Fibroblast of peridontal ligament (primary cell): Measurements from ENCODE around the gene SLC25A12.
"Not testable (repeated sequence)": the region's sequence is repeated elsewhere in the genome, so short reads cannot be mapped to it uniquely, and the experiment has no call there.

ENCODE experiments used
- DNase-seq: peaks from one replicate; pipeline ENCODE4 v3.0.0-alpha.2; 2010; ENCODE audit errors: extremely low read depth

The SLC25A12 gene

DNA sequence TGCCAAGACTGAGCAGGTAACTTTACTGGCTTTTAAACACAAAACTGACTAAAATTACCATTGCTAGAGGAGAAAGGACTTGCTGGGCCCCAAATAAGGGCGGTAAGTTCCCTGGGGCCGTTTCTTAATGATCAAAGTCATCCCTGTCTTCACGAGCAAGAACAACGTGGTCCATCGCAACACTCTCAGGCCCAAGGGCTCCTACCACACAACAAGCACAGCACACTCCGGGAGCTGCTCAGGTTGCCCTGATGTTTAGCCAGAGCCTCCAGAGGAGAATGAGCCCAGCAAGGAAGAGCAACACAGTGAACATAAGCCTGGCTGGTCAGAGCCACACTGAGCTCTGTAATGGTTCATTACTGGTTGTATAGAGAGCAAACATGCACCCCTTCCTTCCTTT, 104.1 kb downstream of the SLC25A12 start:
- DNase-seq = no peak

- no peak for DNase-seq
These were observed 105.6 kb downstream of the SLC25A12 start for GRCh38 chr2:171788316-171788993.

DNA sequence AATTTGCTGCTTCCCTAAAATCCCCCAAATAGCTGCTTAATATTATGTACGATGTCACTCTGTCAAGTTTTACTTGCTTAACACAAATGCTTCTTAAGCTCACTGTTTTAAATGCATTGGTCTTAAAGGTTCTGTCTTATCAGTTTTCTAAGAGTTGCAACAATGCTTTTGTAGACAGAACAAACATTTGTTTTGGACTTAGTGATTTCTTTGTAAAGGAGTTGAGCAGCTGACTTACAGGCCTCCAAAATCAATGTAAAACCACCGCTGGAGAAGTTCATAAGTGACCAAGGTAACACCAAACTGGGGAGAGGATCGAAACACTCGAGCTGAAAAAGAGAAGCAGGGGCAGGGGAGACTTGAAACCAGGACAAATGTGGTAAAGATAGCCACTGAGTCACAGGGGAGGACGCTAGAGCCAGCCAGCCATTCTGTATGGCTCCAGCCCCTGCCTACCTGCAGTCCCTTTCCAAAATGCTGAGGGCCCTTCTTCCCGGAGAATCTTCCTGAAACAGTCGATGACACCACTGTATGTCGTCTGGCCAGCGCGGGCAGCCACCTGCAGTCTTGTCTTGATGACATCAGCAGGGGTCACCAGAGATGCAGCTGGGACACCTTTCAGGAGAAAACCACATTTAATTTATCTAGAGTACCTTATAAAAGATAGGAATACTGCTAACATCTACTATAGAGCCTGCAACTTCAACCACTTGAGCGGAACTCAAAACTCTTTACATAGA, 106.5 kb downstream of the SLC25A12 start:
- no peak for DNase-seq

GRCh38 chr2:171785450-171785849, 108.6 kb downstream of the SLC25A12 start:
- no peak for DNase-seq

- DNase-seq = no peak
These were observed 115.5 kb downstream of the SLC25A12 start for GRCh38 chr2:171778515-171778914.

DNA sequence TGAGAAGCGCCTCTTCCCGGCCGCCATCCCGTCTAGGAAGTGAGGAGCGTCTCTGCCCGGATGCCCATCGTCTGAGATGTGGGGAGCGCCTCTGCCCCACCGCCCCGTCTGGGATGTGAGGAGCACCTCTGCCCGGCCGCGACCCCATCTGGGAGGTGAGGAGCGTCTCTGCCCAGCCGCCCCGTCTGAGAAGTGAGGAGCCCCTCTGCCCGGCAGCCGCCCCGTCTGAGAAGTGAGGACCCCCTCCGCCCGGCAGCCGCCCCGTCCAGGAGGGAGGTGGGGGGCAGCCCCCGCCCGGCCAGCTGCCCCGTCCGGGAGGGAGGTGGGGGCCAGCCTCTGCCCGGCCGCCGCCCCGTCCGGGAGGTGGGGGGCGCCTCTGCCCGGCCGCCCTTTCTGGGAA, 119.5 kb downstream of the SLC25A12 start:
- not testable (repeated sequence) for DNase-seq

DNA sequence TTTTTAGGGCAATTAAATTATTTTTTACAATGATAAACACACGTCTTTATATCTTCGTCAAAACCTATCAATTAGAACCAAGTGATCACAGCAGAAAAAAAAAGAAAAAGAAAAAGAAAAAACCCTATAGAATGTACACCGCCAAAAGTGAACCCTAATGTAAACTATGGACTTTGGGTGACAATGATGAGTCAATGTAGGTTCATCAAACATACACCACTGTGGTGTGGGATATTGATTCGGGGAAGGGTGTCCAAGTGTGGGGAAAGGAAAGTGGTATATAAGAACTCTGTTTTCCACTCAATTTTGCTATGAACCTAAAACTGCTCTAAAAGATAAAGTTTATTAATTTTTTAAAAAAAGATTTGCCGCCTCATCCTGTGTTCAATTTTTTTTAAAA, 121.7 kb downstream of the SLC25A12 start:
- no peak for DNase-seq

GRCh38 chr2:171771463-171771862, 122.6 kb downstream of the SLC25A12 start:
- no peak for DNase-seq

GRCh38 chr2:171763602-171764001, 130.4 kb downstream of the SLC25A12 start:
- DNase-seq = no peak

GRCh38 chr2:171762879-171763573, 131.0 kb downstream of the SLC25A12 start:
- DNase-seq = peak; percentile 72

DNA sequence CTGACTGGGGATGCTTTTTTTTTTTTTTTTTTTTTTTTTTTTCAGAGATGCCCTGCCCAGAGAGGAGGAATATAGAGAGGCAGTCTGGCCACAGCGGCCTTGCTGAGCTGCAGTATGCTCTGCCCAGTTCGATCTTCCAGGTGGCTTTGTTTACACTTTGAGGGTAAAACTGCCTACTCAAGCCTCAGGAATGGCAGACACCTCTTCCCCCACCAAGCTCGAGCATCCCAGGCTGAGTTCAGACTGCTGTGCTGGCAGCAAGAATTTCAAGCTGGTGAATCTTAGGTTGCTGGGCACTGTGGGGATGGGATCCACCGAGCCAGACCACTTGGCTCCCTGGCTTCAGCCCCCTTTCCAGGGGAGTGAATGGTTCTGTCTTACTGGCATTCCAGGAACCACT, 132.9 kb downstream of the SLC25A12 start:
- not testable (repeated sequence) for DNase-seq

- not testable (repeated sequence) for DNase-seq
These were observed 135.3 kb downstream of the SLC25A12 start for GRCh38 chr2:171758762-171759161.

GRCh38 chr2:171754254-171754939, 139.6 kb downstream of the SLC25A12 start:
- no peak for DNase-seq

DNA sequence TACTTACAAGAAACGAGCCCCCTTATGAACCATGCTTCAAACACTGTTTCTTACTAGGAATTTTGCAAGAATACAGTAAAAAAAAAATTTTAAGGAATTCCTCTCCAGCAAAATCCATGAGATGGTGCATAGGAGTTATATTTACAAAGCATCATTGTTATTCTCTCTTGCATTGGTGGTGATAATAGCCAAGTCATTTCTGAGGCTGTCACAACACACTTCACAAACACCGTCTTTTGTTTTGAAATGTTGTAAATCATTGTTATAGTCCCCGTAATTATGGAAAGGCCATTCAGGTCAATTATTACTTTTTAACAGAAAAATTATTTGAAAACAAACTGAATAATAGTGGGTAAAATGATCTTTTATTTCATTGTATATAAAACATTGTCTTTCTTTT, 146.7 kb downstream of the SLC25A12 start:
- DNase-seq = no peak

DNA sequence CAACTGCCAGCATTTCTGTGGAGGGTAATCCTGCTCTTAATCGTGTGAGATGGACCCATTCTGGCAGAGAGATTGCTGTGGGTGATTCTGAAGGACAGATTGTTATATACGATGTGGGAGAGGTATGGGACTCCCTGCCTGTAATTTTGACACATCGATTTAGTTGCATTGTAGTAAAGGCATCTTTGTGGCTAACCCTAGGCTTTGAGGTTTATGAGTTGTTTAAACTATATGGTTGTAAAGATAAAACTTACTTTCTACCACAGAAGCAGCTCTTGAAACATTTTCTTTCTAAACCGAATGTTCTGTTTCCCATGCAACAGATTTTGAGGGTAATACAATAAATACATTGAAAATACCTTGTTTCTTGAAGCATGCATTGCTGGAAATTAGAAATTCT, 148.2 kb downstream of the SLC25A12 start:
- no peak for DNase-seq

DNA sequence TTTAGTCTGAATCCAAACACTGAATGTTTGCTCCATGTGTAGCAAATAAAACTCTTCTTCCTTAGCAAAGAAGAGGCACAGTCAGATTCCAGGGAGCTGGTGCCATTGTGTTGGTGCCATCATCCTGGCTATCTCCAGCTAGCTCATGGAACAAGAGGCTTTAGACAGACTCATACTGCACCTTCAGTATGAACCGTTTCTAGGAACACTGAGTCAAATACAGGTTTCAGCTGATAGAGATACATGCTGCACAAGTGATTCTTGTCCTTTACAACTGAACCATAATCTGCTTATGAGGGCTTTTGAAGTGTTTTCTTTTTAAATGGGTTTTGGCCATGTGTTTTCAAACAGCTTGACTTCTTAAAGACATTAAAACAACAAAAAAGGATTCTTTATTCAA, 148.9 kb downstream of the SLC25A12 start:
- no peak for DNase-seq

DNA sequence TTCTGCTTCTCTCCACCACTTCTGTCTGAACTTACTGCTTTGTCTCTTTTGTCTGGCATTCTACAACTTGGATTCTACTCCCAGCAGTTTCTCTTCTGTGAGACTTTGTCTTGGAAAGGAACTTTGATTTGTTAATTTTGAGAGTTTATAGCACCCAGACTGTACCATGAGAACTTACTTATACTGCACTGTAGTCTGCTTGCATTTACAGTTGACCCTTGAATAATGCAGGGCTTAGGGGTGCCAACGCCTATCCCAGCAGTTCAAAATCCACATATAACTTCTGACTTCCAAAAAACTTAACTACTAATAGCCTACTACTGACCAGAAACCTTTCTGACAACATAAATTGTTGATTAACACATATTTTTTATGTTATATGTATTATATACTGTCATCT, 151.3 kb downstream of the SLC25A12 start:
- no peak for DNase-seq

DNA sequence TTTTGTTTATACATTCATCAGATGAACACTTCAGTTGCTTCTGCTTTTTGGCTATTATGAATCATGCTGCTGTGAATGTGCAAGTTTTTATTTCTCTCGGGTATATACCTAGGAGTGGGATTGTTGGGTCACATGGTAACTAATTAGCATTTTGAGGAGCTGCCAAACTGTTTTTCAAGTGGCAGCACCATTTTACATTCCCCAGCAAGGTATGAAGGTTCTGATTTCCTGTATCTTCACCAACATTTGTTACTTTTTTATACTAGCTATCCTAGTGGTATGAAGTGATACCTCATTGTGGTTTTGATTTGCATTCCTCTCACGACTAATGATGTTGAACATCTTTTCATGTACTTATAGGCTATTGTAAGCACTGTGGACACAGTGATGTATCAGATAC, 152.9 kb downstream of the SLC25A12 start:
- peak; percentile 23 for DNase-seq

- DNase-seq = peak; percentile 55
These were observed 157.9 kb downstream of the SLC25A12 start for GRCh38 chr2:171735991-171736710.
